Endothelial cell of umbilical vein (primary cell): ENCODE data around the gene TMEM108.

ENCODE experiments used
- EZH2 ChIP-seq: IDR thresholded peaks from 2 replicates; pipeline ENCODE4 v1.6.1; 2012; ENCODE audit warnings: borderline replicate concordance, low read depth, mild to moderate bottlenecking, moderate library complexity, low read length, inconsistent platforms; ENCODE audit not compliant: severe bottlenecking
- GATA2 ChIP-seq: IDR thresholded peaks from 2 replicates; pipeline ENCODE4 v1.7.0; 2011; ENCODE audit warnings: low read depth, mild to moderate bottlenecking, moderate library complexity, mixed read lengths, low read length; ENCODE audit not compliant: insufficient read length, insufficient read depth
- JUN ChIP-seq: IDR thresholded peaks from 2 replicates; pipeline ENCODE4 v1.6.1; 2011; ENCODE audit warnings: borderline replicate concordance, low read depth; ENCODE audit not compliant: insufficient read length, insufficient read depth
- MYC ChIP-seq: IDR thresholded peaks from one replicate; pipeline ENCODE4 v1.6.1; 2011; ENCODE audit warnings: mild to moderate bottlenecking, low read depth, low read length
- POLR2A ChIP-seq: IDR thresholded peaks from 2 replicates; pipeline ENCODE4 v1.6.1; 2012; ENCODE audit warnings: low read depth, mild to moderate bottlenecking, control low read depth, low read length
- POLR2AphosphoS5 ChIP-seq: IDR thresholded peaks from 2 replicates; pipeline ENCODE4 v1.6.1; 2012; ENCODE audit warnings: low read depth, mild to moderate bottlenecking, control low read depth, low read length, moderate library complexity; ENCODE audit not compliant: insufficient read depth
- TF ChIP-seq, protein P1 (sequence below), 2 donors: IDR thresholded peaks; 1 replicate in 1 of 2; 2 replicates in 1 of 2; pipeline ENCODE4 v1.5.1; 2011; ENCODE audit warnings: low read length in 2 of 2, mild to moderate bottlenecking in 2 of 2, moderate library complexity in 2 of 2, control low read depth in 1 of 2, inconsistent platforms in 1 of 2, low read depth in 1 of 2; ENCODE audit not compliant: insufficient read depth in 1 of 2; ENCODE audit errors: extremely low read depth in 1 of 2
- TF ChIP-seq, protein P2 (sequence below): IDR thresholded peaks from 2 replicates; pipeline ENCODE4 v1.6.1; 2011; ENCODE audit not compliant: insufficient read depth, insufficient read length

- TF ChIP-seq, protein P1, sequence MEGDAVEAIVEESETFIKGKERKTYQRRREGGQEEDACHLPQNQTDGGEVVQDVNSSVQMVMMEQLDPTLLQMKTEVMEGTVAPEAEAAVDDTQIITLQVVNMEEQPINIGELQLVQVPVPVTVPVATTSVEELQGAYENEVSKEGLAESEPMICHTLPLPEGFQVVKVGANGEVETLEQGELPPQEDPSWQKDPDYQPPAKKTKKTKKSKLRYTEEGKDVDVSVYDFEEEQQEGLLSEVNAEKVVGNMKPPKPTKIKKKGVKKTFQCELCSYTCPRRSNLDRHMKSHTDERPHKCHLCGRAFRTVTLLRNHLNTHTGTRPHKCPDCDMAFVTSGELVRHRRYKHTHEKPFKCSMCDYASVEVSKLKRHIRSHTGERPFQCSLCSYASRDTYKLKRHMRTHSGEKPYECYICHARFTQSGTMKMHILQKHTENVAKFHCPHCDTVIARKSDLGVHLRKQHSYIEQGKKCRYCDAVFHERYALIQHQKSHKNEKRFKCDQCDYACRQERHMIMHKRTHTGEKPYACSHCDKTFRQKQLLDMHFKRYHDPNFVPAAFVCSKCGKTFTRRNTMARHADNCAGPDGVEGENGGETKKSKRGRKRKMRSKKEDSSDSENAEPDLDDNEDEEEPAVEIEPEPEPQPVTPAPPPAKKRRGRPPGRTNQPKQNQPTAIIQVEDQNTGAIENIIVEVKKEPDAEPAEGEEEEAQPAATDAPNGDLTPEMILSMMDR (IDR thresholded peaks at IDR 0.05; ENCODE audit: extremely low read depth in 1 of 2, insufficient read depth in 1 of 2, low read depth in 1 of 2, low read length in 2 of 2), result no peak
- TF ChIP-seq EZH2 (no peak), POLR2A (no peak), MYC (no peak), POLR2AphosphoS5 (no peak), GATA2 (no peak), JUN (no peak)
- TF ChIP-seq, protein P2, sequence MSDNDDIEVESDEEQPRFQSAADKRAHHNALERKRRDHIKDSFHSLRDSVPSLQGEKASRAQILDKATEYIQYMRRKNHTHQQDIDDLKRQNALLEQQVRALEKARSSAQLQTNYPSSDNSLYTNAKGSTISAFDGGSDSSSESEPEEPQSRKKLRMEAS, result no peak
These were observed 224.1 kb downstream of the TMEM108 start for GRCh38 chr3:133262333-133262732.
